GM06990 (cell line): ENCODE data around the gene TBC1D5.

Experiments used
- DNase-seq: peaks from one replicate; pipeline ENCODE4 v3.0.0-alpha.2; 2011; ENCODE audit not compliant: insufficient read length; ENCODE audit errors: extremely low read depth
- H3K27me3 ChIP-seq: replicated peaks from 2 replicates; pipeline ENCODE4 v1.6.0; 2011; ENCODE audit warnings: low read length; ENCODE audit not compliant: control insufficient read depth, insufficient read depth
- H3K36me3 ChIP-seq: 2 replicates; pipeline ENCODE4 v1.5.1; 2011; ENCODE audit warnings: low read length; ENCODE audit not compliant: control insufficient read depth, insufficient read depth
- H3K4me3 ChIP-seq: replicated peaks from 2 replicates; pipeline ENCODE4 v1.5.1; 2011; ENCODE audit warnings: low read depth, mild to moderate bottlenecking, control low read depth, low read length
- TF ChIP-seq, protein P1 (sequence below): IDR thresholded peaks from 2 replicates; pipeline ENCODE4 v1.5.1; 2011; ENCODE audit warnings: low read length, control low read depth, mild to moderate bottlenecking, inconsistent platforms; ENCODE audit not compliant: insufficient read depth, poor library complexity, severe bottlenecking

The TBC1D5 gene

DNA sequence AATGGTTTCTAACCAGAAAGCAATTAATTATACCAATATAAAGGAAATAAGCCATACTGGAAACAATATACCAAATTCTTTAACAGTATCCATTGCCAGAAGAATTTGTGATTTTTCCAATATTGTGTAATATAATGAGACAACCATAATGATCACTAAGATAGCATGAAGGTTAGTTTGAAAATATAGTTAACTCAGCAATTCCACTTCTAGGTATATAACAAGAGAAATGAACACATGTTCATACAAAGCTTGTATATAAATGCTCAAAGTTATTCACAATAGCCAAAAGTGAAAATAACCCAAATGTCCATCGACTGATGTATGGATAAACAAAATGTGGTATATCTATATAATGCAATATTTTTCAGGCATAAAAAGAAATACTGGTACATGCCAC, 369.1 kb downstream of the TBC1D5 start:
- TF ChIP-seq, protein P1, sequence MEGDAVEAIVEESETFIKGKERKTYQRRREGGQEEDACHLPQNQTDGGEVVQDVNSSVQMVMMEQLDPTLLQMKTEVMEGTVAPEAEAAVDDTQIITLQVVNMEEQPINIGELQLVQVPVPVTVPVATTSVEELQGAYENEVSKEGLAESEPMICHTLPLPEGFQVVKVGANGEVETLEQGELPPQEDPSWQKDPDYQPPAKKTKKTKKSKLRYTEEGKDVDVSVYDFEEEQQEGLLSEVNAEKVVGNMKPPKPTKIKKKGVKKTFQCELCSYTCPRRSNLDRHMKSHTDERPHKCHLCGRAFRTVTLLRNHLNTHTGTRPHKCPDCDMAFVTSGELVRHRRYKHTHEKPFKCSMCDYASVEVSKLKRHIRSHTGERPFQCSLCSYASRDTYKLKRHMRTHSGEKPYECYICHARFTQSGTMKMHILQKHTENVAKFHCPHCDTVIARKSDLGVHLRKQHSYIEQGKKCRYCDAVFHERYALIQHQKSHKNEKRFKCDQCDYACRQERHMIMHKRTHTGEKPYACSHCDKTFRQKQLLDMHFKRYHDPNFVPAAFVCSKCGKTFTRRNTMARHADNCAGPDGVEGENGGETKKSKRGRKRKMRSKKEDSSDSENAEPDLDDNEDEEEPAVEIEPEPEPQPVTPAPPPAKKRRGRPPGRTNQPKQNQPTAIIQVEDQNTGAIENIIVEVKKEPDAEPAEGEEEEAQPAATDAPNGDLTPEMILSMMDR: no peak
- H3K27me3 ChIP-seq: no peaks in the 10 kb centered on the region
- DNase-seq: no peak
- no peak overlapping the region for H3K4me3 ChIP-seq
- peaks cover 2% of the 10 kb centered on the region for H3K36me3 ChIP-seq

DNA sequence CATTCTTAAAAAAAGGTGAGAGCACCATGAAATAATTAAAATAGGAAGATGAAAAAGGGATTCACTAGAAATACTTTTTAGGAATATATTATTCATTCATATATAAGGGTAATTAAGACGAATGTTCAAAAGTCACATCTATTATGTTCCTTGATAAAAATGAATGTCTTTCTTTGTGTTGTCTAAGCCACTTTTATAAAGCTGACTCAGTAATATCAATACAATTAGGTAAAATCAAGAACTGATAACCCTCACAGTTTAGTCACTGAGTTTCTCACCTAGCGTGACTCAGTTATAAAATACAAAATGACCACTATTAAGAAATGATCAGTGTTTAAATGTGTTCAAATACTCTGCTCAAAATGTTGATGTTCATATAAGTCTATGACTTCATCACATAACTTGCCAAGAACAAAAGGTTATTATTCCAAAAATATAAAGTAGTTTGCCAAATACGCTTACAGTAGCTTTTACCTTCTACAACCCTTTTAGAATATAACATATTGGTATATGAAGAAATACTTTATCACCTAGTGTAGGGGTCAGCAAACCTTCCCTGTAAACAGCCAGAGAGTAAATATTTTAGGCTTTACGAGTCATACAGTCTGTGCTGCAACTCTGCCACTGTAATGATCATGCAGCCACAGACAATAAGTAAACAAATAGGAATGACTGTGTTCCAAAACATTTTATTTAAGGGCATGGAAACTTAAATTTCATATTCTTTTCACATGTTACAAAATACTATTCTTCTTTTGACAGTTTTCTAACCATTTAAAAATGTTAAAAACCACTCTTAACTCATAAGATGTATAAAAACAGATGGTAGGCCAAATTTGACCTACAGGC, 369.8 kb downstream of the TBC1D5 start:
- H3K36me3 ChIP-seq: peaks cover 2% of the 10 kb centered on the region
- no peak overlapping the region for H3K4me3 ChIP-seq
- TF ChIP-seq, protein P1: no peak
- DNase-seq: no peak
- H3K27me3 ChIP-seq: no peaks in the 10 kb centered on the region

DNA sequence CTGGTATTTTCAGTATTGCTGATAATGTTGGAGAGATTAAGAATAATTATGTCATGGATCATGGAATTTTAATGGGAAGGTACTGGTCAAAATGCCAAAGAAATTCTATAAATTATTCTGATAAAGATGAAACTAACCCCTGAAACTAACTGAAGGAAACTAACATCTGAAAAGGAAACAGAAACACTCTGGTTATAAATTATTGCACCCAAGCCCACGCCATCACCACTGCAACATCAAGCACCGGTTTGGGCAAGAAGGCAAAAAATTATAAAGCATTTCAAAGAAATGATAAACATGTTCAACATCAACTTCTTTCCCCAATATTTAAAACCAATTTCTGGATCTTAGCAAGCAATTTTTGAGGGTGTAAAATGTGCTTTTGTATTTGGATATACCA, 372.5 kb downstream of the TBC1D5 start:
- TF ChIP-seq, protein P1: no peak
- Histone ChIP-seq H3K27me3 (no peaks in the 10 kb centered on the region), H3K36me3 (peaks cover 2% of the 10 kb centered on the region), H3K4me3 (no peak overlapping the region)
- no peak for DNase-seq

DNA sequence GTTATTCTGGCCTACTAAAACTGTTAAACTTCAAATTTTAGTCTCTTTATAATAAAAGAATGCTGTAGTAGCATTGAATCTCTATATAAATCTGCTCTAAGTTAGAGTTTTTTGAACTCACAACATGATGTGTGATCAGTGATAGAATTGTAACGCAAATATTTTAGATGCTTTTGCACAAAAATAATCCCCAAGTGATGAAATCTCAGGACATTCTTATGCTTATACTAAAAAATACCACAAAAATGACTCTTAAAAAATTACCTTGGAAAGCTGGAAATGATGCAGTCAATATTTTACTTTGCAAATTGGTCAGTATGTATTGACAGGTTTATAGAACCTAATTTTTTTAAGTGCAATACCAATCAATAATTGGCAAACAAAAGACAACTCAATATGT, 375.3 kb downstream of the TBC1D5 start:
- no peaks in the 10 kb centered on the region for H3K27me3 ChIP-seq
- TF ChIP-seq, protein P1: no peak
- no peak overlapping the region for H3K4me3 ChIP-seq
- peaks cover 2% of the 10 kb centered on the region for H3K36me3 ChIP-seq
- no peak for DNase-seq

DNA sequence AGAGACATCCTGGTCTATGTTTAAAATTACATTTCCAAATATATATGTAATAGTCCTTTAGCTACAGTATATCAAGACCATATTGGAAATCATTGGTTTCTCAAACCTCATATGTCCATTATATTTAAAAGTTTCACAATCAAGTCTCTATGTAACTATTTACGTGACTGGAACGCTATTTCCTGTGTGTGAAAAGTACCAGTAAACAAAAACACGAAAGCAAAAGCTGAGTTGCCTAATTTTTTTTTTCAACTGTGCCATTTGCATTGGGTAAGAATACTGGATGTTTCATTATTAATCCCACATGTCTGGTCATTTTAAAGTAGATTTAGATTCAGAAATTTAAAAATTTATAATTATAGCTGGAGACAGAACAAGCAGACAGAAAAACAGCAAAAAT, 381.4 kb downstream of the TBC1D5 start:
- Histone ChIP-seq H3K4me3 (no peak overlapping the region), H3K36me3 (no peaks in the 10 kb centered on the region), H3K27me3 (no peaks in the 10 kb centered on the region)
- TF ChIP-seq, protein P1: no peak
- DNase-seq: peak; percentile 13

DNA sequence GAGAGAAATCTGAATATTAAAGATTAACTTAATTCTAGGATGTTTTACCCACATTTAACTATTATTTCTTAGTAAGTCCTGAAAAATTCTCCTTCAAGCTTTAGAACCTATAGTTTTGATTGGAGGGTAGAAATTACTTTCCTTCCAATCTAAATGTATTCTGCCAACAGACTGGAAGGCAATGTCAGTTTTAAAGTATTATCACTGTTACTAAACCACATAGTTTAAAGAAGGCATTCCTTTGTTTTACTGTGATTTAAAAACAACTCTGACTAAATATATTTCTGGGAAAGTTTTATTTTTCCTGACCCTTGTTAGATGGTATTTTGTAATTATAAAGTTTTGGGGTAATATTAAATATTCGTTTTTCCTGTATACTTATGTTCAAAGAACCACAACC, 382.5 kb downstream of the TBC1D5 start:
- Histone ChIP-seq H3K36me3 (no peaks in the 10 kb centered on the region), H3K27me3 (no peaks in the 10 kb centered on the region), H3K4me3 (no peak overlapping the region)
- TF ChIP-seq, protein P1: no peak
- no peak for DNase-seq
